D721Med (cell line): ENCODE data around the gene UNC13B.
"Not testable (repeated sequence)": the region's sequence is repeated elsewhere in the genome, so short reads cannot be mapped to it uniquely, and the experiment has no call there.

Source experiments
- DNase-seq: peaks from one replicate; pipeline ENCODE4 v3.0.0; 2011; ENCODE audit warnings: low spot score; ENCODE audit not compliant: insufficient read length
- FAIRE-seq: peaks from 2 replicates; lab custom pipeline; 2011; peaks lifted over from hg19 to GRCh38; lab: Jason Lieb, UNC
- TF ChIP-seq, protein P1 (sequence below): IDR thresholded peaks from 2 replicates; pipeline ENCODE4 v1.5.1; 2012; ENCODE audit warnings: mild to moderate bottlenecking, control low read depth; ENCODE audit not compliant: insufficient read depth; ENCODE audit errors: missing control alignments

Gene UNC13B

DNA sequence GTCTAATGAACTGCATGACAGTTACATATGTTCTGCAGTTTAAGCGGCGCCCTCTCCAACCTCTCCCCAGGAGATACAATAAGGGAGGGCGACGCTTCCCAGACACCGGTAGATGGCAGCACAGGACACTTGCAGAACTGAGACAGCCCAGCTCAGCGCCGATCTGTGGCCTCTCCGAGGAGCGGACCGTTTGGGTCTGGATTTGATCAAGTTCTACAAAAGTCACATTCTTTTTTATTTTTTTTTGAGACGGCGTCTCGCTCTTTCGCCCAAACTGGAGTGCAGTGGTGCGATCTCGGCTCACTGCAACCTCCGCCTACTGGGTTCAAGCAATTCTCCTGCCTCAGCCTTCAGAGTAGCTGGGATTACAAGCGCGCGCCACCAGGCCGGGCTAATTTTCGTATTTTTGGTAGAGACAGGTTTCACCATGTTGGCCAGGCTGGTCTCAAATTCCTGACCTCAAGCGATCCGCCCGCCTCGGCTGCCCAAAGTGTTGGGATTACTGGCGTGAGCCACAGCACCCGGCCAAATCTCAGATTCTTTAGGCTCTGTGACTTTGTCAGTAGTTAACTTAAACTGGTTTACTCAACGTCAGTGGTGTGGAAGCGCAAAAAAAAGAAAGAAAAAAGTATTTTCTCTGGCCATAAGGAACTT is 44.8 kb upstream of the UNC13B start:
- TF ChIP-seq, protein P1, sequence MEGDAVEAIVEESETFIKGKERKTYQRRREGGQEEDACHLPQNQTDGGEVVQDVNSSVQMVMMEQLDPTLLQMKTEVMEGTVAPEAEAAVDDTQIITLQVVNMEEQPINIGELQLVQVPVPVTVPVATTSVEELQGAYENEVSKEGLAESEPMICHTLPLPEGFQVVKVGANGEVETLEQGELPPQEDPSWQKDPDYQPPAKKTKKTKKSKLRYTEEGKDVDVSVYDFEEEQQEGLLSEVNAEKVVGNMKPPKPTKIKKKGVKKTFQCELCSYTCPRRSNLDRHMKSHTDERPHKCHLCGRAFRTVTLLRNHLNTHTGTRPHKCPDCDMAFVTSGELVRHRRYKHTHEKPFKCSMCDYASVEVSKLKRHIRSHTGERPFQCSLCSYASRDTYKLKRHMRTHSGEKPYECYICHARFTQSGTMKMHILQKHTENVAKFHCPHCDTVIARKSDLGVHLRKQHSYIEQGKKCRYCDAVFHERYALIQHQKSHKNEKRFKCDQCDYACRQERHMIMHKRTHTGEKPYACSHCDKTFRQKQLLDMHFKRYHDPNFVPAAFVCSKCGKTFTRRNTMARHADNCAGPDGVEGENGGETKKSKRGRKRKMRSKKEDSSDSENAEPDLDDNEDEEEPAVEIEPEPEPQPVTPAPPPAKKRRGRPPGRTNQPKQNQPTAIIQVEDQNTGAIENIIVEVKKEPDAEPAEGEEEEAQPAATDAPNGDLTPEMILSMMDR, result peak; percentile 97
- FAIRE-seq (no peak), DNase-seq (no peak)

DNA sequence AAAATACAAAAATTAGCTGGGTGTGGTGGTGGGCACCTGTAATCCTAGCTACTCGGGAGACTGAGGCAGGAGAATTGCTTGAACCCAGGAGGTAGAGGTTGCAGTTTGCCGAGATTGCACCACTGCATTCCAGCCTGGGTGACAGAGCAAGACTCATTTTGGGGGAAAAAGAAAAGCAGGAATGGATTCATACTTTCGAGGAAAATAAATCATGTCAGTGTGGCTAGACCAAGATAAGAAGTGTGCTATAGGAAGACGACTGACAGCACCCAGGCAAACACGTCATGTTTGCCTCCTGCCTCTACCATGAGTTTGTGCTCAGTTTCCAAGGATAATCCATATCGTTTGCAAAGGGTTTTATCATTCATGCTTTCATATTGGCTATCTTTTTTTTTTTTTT is 26.9 kb upstream of the UNC13B start:
- TF ChIP-seq, protein P1, result no peak
- DNase-seq (no peak), FAIRE-seq (no peak)

DNA sequence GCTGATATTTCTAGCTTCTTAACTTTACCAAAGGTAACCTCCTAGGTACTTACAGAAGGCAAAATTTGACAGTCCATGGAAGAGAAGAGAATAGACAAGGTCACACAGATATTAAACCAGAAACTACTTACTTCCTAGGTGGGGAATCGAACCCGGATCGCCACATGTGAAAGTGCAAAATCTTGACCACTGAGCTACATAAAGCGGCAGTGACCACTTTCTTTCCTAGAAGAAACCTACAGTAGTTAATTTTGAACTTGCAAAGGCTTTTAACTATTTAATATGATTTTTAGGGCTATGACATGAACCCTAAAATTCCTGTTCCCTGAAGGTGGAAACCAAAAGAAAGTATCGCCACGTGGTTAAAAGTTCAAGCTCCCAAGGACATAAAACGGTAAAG is 25.8 kb upstream of the UNC13B start:
- DNase-seq (no peak), FAIRE-seq (no peak)
- TF ChIP-seq, protein P1, result no peak

DNA sequence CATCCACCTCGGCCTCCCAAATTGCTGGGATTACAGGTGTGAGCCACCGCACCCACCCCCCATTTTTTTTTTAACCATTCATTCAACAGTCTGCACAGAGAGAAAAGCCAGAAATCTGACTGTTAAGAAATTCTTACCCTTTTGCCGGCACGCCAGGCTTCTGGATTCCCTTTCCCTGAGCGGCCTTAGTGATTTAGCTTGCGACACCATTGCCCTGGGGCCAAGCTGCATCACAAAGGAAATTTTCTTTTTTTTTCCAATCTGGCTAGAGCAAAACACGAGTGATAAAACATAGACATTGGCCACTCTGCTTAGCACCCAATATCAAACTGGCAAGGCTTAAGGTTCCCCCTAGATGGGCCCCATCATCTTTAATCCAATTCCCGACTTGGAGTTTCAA is 24.9 kb upstream of the UNC13B start:
- TF ChIP-seq, protein P1, result no peak
- DNase-seq (no peak), FAIRE-seq (no peak)

DNA sequence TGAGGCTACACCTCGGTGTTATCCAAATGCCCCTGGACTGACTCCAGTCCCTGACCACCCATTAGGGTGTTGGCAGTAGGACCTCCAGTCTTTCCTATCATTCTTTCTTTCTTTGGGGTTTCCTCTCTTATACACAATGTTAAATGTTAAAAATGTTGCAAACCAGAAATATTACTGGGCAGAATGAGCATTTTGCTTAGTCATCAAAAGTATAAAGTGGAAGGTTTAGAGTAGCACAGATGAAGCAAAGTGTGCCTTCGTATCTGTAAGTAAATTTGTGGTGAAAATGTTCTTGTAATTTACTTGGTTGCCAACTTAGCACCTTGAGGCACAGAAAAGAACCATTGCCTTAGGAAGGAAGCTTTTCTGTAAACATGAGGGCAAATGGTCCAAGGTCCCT is 21.7 kb upstream of the UNC13B start:
- TF ChIP-seq, protein P1, result no peak
- FAIRE-seq (no peak), DNase-seq (no peak)

DNA sequence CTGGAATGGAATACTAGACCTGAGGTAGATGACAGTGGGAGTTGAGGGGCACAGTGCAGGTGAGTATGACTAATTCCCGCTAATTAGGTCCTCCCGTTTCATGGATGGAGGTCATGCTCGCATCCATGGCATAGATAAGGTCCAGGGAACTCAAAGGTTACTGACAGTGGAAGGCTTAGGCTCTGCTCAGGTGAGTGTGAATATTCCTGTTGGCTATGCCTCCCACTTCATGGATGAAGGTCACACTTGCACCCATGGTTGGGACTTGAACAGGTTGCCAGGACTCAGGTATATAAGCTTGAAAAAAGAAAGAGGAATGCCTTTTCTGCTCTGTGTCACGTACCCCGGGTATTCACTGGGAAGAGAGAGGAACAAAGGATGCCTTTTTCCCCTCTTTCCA is 19.8 kb upstream of the UNC13B start:
- FAIRE-seq (no peak), DNase-seq (no peak)
- TF ChIP-seq, protein P1, result no peak

DNA sequence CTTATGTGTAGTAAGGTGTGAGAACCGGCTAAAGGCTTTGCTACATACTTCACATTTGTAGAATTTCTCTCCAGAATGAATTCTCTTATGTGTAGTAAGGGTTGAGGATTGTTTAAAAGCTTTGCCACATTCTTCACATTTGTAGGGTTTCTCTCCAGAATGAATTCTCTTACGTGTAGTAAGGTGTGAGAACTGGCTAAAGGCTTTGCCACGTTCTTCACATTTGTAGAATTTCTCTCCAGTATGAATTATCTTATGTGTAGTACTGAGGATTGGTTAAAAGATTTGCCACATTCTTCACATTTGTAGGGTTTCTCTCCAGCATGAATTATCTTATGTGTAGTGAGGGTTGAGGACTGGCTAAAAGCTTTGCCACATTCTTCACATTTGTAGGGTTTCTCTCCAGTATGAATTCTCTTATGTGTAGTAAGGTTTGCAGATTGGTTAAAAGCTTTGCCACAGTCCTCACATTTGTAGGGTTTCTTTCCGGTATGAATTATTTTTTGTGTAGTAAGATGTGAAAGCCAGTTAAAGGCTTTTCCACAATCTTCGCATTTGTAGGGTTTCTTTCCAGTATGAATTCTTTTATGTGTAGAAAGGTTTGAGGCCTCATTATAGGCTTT is 13.8 kb upstream of the UNC13B start:
- not testable (repeated sequence) for FAIRE-seq, DNase-seq

DNA sequence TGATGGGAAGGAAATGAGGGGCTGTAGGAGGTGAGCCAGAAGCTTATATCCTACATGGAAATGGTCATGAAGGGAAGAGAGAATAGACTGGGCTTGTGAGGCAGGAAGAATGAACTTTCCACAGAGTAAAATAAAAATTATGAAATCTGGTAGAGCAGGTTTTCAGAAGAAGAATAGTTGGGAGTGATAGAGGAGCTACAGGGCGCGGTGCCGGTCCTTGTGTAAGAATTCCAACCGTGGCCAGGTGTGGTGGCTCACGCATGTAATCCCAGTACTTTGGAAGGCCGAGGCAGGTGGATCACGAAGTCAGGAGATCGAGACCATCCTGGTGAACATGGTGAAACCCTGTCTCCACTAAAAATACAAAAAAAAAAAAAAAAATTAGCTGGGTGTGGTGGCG is 8.9 kb upstream of the UNC13B start:
- DNase-seq (no peak), FAIRE-seq (no peak)
- TF ChIP-seq, protein P1, result no peak
